A673 (cell line): Measurements from ENCODE around the gene SMIM7.

ENCODE experiments used
- EZH2 ChIP-seq: fragments of 200-600 bp; sonication (generic); IDR thresholded peaks from 2 replicates; pipeline ENCODE4 v1.6.1; 2017; ENCODE audit warnings: borderline replicate concordance, low read depth, mild to moderate bottlenecking, mixed read lengths, antibody characterized with exemption, low read length; ENCODE audit not compliant: poor library complexity, severe bottlenecking
- TF ChIP-seq, protein P1 (sequence below): fragments of 300-800, 200-600 bp; sonication (generic); conservative IDR thresholded peaks from 2 replicates; pipeline ENCODE4 v1.5.1; 2017; ENCODE audit warnings: low read depth, mild to moderate bottlenecking, antibody characterized with exemption, low read length, moderate library complexity, mixed read lengths

- TF ChIP-seq EZH2 = no peak
- TF ChIP-seq, protein P1, sequence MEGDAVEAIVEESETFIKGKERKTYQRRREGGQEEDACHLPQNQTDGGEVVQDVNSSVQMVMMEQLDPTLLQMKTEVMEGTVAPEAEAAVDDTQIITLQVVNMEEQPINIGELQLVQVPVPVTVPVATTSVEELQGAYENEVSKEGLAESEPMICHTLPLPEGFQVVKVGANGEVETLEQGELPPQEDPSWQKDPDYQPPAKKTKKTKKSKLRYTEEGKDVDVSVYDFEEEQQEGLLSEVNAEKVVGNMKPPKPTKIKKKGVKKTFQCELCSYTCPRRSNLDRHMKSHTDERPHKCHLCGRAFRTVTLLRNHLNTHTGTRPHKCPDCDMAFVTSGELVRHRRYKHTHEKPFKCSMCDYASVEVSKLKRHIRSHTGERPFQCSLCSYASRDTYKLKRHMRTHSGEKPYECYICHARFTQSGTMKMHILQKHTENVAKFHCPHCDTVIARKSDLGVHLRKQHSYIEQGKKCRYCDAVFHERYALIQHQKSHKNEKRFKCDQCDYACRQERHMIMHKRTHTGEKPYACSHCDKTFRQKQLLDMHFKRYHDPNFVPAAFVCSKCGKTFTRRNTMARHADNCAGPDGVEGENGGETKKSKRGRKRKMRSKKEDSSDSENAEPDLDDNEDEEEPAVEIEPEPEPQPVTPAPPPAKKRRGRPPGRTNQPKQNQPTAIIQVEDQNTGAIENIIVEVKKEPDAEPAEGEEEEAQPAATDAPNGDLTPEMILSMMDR = no peak
Observed at GRCh38 chr19:16608290-16608739, 51.6 kb downstream of the SMIM7 start.
